HK-2 (cell line): Measurements from ENCODE around the gene DNMT1.
A peak's percentile ranks its signal among the peaks of the same experiment; 100 is the strongest.
"Not testable (repeated sequence)": the region's sequence is repeated elsewhere in the genome, so short reads cannot be mapped to it uniquely, and the experiment has no call there.

Experiments
- DNase-seq: peaks from one replicate; pipeline ENCODE4 v3.0.0-alpha.2; 2018; ENCODE audit not compliant: unreplicated experiment

DNMT1 gene

DNA sequence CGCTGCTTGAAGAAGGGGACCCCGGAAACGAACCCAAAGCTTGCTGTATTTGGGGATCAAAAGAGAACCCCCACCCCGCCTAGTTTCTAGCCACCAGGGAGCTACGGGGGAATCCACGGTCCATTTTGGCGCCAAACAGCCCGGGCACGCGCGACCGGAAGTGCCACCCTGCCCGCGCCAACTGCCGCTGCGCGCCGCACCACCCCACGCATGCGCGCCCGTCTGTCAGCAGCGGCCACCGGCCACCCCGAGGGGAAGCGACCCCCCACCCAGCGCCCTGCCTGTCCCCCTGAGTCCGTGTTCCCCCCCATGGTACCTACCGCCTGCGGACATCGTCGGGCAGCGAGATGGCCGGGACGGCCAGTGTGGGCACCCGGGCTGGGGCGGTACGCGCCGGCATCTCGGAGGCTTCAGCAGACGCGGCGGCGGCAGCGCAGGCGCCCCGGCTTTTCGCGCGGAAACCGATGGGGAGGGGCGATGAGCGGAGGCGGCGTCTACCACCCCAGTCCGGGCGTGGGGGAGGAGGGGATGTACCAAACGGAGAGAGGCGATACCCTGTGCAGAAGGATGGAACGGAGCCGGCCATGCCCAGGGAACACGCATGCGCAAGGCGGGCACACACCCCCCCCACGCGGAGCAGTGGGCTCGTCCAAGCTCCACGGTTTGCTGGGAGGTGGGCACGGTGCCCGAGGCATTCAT, at the start of gene DNMT1:
Gene DNMT1 (minus strand): TSS at position 454 of the 699 bp plus-strand sequence. CDS start 54 bp downstream, at position 400.
- peak; percentile 98 for DNase-seq

DNA sequence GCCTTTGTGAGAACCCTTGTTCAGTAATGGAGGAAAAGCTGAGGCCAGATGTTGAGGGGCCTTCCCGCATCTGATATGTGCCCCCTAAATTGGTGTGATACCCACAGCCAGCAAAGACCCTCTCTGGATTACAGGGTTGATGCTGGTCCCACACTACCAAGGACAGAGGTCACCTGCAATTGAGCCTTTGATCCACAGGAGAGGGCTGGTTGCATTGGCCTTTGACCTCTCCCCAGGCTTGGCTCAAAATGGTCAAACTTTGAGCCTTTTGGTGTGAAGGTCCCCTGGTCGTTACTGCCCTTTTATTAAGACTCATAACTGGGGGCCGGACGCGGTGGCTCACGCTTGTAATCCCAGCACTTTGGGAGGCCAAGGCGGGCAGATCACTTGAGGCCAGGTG, 48.9 kb upstream of the DNMT1 start:
- DNase-seq = no peak

DNA sequence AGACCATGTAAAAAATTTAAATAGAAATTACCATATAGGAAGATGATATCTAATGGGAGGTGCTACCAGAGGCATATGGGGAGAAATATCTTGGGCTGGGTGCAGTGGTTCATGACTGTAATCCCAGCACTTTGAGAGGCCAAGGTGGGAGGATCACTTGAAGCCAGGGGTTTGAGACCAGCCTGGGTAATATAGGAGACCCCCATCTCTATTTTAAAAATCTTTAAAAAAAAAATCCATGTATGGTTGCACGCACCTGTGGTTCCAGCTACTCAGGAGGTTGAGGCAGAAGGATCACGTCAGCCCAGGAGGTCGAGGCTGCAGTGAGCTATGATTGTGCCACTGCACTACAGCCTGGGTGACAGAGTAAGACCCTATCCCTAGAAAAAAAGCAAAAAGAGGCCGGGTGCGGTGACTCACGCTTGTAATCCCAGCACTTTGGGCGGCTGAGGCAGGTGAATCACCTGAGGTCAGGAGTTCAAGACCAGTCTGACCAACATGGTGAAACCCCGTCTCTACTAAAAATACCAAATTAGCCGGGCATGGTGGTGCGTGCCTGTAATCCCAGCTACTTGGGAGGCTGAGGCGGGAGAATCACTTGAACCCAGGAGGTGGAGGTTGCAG, 47.2 kb upstream of the DNMT1 start:
- DNase-seq = not testable (repeated sequence)

DNA sequence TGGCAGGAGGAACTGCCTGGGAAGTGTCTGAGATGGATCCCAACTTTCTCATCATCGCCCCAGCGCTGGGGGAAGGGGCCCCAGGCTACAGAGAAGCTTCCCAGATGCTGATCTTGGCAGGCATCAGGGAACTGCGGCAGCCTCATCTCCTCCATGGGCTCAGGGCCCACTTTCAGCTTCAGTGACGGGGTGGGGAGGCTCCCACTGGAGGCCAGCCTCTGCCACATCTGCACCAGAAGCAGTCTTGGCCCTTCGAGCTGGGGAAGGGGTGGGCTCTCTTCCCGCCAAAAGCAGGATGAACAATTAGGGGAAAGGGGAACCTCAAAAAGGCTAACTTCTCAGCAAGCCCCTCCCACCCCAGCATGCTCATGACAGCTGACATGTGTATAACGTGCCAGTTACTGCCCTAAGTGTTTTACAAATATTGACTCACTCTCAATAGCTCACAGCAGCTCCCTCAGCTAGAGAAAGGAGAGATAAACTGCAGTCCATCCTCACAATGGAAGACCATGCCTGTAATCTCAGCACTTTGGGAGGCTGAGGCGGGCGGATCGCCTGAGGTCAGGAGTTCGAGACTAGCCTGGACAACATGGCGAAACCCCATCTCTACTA, 43.5 kb upstream of the DNMT1 start:
- DNase-seq = no peak

DNA sequence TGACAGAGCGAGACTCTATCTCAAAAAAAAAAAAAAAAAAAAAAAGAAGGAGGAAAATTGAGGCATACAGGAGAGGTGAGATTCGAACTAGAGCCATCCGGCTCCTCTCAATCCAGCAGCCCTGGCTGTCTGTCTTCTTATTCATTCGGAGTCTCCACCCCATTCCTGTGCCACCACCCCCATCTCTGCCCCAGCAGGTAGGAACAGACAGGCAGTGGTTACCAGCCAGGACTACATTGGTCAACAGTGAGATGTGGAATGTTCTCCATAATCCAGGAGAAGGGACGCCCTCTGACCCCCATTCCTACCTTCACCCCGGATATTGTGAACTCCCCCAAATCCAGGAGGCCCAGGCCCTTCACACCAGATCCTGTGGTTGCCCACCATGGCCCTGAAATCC, 42.9 kb upstream of the DNMT1 start:
- DNase-seq = no peak

DNA sequence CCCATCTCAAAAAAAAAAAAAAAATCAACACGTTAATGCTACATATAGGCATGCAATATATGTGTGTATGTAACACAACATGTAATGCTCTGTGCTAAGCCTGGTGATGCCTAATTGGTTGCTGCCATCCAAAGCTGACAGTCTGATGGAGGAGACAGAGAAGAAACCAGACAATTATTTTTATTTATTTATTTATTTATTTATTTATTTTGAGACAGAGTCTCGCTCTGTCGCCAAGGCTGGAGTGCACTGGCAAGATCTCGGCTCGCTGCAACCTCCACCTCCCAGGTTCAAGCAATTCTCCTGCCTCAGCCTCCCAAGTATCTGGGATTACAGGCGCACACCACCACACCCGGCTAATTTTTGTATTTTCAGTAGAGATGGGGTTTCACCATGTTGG, 40.7 kb upstream of the DNMT1 start:
- DNase-seq = not testable (repeated sequence)

DNA sequence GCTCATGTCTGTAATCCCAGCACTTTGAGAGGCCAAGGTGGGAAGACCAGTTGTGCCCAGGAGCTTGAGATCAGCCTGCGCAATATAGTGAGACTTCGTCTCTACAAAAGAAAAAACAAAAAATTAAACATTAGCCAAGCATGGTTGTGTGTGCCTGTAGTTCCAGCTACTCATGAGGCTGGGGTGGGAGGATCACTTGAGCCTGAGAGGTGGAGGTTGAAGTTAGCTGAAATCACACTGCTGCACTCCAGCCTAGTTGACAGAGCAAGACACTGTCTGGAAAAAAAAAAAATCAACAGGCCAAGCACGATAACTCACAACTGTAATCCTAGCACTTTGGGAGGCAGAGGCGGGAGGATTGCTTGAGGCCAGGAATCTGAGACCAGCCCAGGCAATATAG, 40.2 kb upstream of the DNMT1 start:
- DNase-seq = no peak

DNA sequence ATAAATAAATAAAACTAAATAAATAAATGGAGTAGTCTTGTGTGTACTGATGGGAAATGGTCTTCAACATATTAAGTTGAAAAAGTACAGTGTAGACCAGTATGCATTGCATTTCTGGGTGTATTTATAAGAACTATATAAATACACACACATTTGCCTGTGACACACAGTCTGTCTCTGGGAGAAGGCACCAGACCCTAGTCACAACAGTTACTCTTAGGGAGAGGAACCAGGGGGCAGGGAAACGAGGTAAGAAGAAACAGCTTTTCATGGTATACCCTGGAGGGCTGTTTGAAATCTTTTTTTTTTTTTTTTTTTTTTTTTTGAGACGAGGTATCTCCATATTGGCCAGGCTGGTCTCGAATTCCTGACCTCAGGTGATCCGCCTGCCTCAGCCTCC, 39.2 kb upstream of the DNMT1 start:
- DNase-seq = no peak

DNA sequence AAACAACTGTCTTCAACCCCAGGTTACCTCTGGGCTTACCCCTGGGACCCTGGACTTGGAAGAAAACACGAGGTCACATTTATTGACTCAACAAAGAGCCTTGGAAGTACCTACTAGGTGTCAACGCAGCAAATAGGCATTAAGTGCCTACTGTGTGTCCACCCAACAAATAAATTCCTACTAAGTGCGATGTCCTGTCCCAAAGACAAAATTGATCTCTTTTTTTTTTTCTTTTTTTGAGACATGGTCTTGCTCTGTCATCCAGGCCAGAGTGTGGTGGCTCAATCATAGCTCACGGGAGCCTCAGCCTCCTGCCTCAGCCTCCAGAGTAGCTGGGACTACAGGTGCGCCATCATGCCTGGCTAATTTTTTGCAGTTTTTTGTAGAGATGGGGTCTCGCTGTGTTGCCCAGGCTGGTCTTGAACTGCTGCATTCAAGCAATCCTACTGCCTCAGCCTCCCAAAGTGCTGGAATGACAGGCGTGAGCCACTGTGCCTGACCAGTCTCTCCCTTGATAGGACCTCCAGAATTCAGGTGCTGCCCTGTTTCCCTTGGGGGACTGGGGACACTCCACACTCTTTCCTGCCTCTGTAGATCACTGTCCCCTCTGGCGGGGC, 37.0 kb upstream of the DNMT1 start:
- DNase-seq = no peak

DNA sequence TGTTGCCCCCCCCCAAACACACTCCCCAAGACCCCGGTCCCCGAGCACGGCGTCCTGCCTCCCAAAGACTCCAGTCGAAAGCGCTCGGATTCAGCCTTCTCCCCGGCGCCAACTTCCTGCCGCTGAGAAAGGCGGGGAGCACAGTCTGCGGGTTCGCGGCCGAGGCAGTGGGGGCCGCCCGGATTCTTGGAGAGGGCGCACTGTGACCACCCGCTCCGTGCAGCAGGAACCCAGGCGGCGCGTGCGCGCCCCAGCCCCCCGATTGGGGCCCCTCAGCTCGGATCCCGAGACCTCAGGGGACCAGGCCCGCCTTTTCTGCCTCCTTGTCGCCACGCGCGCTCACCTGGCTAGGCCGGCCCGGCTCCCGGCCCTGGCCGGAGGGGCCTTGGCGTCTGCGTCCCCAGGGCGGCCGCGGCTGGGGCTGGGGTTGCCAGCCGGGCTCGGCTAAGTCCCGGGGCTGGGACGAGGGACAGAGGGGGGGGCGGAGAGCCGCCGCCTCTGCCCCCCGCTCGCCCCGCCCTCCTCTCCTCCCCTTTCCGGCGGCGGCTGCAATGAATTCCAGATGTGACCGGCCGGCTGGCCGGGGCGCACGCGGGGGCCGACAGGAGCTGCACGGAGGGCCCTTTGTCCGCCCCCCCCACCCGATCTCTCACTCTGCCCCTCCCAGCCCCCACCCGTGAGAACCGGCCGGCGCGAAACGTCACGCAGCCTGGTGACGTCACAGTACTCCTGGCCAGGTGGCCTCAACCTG, 36.3 kb upstream of the DNMT1 start, which contains the start of gene S1PR2:
Gene S1PR2 (minus strand): TSS at position 471 of the 751 bp plus-strand sequence. CDS start 6,426 bp downstream, outside the sequence.
- DNase-seq = peak; percentile 60

DNA sequence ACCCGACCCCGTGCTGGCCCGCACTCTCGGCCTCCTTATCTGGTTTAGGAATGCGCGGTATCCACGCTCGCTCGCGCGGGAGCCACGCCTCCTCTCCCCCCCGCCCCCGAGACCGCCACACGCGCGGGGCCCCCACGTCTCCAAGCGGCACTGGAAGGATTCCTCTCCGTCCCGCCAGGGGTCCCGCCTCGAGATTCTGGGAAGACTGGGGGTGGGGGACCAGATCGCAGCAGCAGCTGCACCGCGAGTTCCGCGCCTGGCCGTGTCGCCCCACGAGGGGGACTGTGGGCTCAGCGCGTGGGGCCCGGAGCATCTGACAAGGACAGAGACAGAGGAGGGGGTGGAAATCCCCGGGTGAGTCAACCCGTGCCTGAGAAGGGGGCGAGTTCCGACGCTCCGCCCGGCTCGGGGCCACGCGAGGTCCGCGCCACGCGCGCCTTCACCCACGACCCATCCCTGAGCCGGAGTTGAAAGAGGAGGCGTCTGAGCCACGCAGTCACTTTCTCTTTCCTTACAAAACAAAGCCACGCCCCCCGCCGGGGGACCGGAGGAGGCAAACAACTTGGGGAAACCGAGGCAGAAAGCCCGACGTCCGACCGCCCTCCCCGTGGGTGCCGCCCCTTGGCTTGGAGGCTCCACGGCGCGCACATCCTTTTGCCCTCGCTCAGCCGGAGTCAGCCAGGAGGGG, 35.6 kb upstream of the DNMT1 start:
- no peak for DNase-seq

DNA sequence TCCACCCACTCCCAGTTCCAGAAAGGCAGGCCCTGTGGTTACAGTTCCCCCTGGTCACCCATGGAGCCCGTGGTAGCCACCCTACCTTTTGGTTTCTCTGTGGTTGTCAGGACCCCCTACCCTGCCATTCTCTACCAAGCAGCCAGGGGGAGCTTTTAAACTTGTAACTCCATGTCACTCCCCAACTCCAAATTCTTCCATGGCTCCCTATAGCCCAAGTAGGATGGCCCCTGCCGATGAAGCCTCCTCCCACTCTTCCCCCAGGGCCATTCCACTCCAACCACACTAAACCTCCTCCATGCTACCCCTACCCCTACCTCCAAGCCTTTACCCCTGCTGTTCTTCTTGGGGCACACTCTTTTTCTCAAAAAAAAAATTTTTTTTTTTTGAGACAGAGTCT, 34.2 kb upstream of the DNMT1 start:
- no peak for DNase-seq

DNA sequence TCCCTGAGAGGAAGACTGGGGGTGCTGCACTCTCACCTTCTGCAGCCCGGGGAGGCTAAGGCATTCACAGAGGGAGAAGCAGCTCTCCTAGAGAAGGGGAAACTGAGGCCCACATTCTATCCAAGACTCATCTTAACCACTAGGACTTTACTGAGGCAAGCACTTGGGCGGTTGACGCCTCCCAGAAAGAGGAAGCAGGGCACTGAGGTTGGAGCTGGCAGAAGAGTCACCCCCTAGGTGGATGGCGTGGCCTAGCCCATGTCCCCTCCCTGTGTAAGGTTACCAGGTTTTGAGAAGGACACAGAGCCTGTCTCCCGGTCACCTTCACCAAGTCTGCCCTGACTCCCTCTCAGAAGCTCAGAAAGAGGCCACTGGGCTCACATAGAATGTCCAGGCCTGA, 33.6 kb upstream of the DNMT1 start:
- no peak for DNase-seq

DNA sequence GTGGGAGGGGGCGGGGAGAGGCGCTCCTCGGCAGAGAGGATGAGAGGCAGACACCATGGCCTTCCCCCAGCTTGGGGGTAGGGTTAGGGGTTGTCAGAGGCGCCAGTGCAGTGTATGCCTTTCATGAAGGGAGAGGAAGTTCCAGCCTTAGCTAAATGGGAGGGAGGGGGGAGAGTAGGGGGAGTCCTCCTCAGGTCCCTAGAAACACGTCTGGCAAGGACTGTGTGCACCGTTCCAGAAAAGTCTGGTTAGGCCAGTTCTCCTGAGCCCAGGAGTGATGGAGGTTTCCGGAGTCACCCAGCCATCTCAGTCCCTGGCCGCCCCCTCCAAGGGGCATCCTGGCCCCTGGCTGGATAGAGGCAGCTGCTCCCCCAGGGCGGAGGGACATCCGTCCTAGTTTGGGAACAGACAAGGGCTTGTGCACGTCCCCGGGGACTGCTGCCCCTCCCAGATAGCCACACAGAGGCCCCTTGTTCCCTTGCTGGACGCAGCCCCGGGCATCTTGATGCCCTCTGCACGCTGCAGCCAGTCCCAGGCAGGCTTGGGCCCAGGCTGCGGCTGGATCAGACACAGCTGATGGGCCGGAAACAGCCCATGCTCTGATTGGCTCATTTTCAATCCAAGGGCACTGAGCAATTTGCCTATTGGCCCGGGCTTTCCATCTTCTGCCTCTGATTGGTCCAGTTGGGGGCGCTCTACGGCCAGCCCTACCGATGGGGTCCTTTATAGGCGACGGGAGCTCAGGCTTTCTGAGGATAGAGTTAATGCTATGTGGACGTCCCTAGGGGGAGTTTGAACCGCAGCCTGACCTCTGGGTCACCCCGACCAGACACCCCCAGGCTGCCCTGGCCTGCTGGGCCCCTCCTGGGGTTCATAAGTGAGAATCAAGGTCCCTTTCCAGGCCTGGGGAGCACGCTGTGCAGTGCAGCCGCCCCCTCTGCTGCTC, 32.5 kb upstream of the DNMT1 start:
- no peak for DNase-seq

DNA sequence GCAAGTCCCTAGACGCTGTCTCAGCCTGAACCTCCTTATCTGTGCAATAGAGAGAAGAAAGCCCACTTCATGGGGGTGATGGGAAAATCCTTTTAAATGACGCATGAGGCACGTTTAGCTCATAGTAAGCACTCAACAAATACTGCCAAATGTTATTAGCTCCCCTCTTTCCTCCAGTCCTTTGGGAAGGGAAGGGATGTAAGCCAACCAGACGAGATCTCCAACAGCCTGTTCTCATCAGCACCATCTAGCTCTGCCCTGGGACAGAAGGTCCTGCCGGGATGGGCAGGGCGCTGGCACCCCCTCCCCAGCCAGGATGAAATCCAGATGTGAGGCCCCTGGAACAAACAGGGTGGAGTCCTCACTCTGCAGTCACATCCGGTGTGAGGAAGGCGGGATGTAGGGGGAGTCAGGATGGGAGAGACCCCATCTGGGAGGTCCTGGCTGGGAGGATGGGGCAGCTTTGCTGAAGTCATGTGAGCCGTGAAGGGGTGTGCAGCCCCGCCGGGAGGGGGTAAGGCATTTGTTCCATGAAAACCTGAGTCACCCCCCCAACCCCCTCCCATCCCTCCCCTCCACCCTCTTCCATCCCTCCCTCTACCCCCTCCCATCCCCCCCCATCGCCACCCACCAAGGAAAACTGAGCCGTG, 31.7 kb upstream of the DNMT1 start:
- DNase-seq = no peak

DNA sequence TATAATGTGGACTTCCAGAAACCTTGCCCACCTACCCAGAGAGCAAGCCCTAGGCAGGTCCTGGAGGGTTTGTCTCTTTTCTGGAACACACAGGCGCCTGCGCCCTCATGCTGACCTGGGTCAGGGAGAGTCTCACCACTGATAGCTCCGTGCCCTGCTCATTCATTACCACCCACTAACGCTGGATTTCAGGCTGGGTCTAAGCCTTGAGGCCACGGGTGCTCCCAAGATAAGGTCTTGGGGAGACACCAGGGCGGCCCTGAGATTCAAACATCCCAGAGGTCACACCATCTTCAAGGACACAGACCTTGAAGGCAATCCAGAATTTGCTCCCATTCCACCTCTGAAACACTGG, 31.2 kb upstream of the DNMT1 start:
- no peak for DNase-seq

DNA sequence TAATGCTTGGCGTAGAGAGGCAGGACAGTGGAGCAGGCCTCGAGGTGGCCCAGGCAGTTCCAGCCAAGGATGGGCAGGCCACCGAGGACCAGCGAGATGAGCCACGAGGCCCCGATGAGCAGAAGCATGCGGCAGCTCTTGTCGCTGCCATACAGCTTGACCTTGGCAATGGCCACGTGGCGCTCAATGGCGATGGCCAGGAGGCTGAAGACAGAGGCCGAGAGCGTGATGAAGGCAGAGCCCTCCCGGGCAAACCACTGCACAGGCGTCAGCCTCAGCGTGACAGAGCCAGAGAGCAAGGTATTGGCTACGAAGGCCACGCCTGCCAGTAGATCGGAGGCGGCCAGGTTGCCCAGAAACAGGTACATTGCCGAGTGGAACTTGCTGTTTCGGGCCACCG, 29.6 kb upstream of the DNMT1 start:
- DNase-seq = no peak

DNA sequence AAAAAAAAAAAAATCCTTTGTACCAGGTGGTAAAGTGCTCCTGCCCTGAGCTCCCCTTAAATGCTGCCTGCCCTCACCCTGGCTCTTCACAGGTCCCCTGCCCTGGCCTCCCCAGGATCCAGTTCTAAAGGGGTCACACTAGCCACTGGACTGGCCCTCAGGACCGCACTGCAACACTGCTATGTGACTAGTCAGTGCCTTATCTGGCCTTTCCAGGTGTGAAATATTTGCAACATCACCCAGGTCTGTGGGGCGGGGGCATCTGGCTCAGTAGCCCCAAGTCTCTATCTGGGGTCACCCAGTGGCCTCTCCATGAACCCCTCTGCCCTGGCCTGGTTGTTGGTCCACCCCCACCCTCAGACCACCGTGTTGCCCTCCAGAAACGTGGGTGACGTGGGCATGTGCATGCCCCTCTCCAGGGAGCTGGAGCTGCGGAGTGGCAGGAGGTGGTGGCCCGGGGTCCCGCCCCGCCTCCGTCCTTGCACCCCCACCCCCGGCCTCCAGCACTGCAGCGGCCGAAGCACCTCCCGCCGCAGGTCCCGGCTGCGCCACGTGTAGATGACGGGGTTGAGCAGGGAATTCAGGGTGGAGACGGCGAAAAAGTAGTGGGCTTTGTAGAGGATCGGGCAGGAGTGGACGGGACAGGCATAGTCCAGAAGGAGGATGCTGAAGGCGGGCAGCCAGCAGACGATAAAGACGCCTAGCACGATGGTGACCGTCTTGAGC, 28.9 kb upstream of the DNMT1 start:
- DNase-seq = no peak
